Mucosa of rectum (tissue), 2 donors: ENCODE data around the gene FGF18.

ENCODE experiments used
- H3K27ac ChIP-seq, 2 donors: one replicate each; pipeline ENCODE4 v1.7.0; 2013; ENCODE audit warnings: inconsistent platforms in 2 of 2, low read depth in 2 of 2, low read length in 2 of 2
- H3K27me3 ChIP-seq, 2 donors: one replicate each; pipeline ENCODE4 v1.7.0; 2013; ENCODE audit warnings: low read length in 2 of 2; ENCODE audit not compliant: control insufficient read depth in 2 of 2, insufficient read depth in 2 of 2
- H3K36me3 ChIP-seq, 2 donors: one replicate each; pipeline ENCODE4 v1.7.0; 2013; ENCODE audit warnings: low read length in 2 of 2; ENCODE audit not compliant: control insufficient read depth in 2 of 2, insufficient read depth in 2 of 2
- H3K4me1 ChIP-seq, 2 donors: one replicate each; pipeline ENCODE4 v1.7.0; 2013; ENCODE audit warnings: low read length in 2 of 2, mild to moderate bottlenecking in 1 of 2; ENCODE audit not compliant: control insufficient read depth in 2 of 2, insufficient read depth in 2 of 2
- H3K4me3 ChIP-seq, 2 donors: one replicate each; pipeline ENCODE4 v1.7.0; 2013; ENCODE audit warnings: low read length in 2 of 2
- H3K9ac ChIP-seq, 2 donors: one replicate each; pipeline ENCODE4 v1.7.0; 2013; ENCODE audit warnings: low read length in 2 of 2, low read depth in 1 of 2, mild to moderate bottlenecking in 1 of 2
- H3K9me3 ChIP-seq, 2 donors: one replicate each; pipeline ENCODE4 v1.7.0; 2013; ENCODE audit warnings: low read length in 2 of 2; ENCODE audit not compliant: control insufficient read depth in 2 of 2
- donor health status: healthy.
- donor health status: Normal muscosa, but diverticular disease.

The FGF18 gene

DNA sequence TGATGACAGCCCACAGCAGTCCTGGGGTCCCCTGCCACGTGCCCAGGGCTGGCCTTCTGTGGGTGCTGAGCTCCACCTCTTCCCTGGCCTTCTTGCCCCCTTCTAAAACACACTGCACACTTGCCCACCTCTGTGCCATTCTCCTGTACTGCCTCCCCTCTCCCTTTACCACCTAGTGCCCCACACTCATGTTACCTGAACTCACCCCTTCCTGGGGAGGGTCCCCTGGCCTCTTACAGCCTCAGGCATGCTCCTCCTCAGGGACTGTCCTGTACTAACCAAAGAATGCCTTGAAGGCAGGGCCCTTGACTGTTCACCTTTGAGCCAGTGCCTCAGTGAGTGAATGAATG lies 60.3 kb downstream of the FGF18 start:
- no peaks in the 10 kb centered on the region for H3K4me1 ChIP-seq
- H3K9ac ChIP-seq = no peak overlapping the region
- no peak overlapping the region for H3K27ac ChIP-seq
- no peaks in the 10 kb centered on the region for H3K27me3 ChIP-seq
- no peaks in the 10 kb centered on the region for H3K9me3 ChIP-seq
- H3K36me3 ChIP-seq = no peaks in the 10 kb centered on the region
- H3K4me3 ChIP-seq = no peak overlapping the region

DNA sequence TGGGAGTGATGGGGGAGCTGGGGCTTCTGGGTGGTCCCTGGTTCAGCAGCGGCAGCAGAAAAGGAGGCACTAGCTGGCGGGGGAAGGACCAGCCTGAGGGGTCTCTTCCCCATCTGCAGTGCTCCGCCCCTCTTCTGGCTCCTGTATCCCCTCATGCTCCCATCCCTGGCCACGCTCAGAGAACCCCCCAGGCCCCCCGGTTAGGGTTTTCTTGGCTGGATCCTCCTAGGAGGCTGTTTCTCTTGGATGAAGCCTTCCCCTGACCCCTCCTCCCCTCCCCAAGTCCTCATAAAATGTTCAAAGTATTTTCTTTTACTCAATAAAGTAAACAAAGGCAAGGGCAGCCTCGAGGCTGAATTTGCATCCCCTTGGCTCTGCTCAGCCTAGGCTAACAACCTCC lies 60.8 kb downstream of the FGF18 start:
- H3K27ac ChIP-seq = no peak overlapping the region
- H3K9ac ChIP-seq = no peak overlapping the region
- no peaks in the 10 kb centered on the region for H3K36me3 ChIP-seq
- H3K4me1 ChIP-seq = no peaks in the 10 kb centered on the region
- H3K27me3 ChIP-seq = no peaks in the 10 kb centered on the region
- no peak overlapping the region for H3K4me3 ChIP-seq
- no peaks in the 10 kb centered on the region for H3K9me3 ChIP-seq

GRCh38 chr5:171481571-171482433 lies 62.4 kb downstream of the FGF18 start:
- Histone ChIP-seq H3K9me3 (no peaks in the 10 kb centered on the region), H3K27me3 (no peaks in the 10 kb centered on the region), H3K4me3 (no peak overlapping the region), H3K27ac (no peak overlapping the region), H3K36me3 (no peaks in the 10 kb centered on the region), H3K9ac (no peak overlapping the region), H3K4me1 (no peaks in the 10 kb centered on the region)

DNA sequence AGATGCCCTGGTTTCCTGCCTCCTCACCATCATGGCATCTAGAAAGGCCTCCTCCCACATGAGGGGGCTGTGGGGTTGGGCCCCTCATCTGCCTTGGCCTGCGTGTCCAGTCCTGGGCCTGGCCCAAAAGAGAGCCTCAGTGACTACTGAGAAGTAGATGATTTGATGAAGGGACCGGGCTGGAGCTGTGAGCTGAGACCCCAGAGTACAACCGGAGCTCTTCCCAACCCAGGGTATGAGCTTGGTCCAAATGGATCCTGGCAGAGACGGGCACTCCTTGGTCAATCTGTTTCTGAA lies 62.9 kb downstream of the FGF18 start:
- no peaks in the 10 kb centered on the region for H3K9me3 ChIP-seq
- no peak overlapping the region for H3K9ac ChIP-seq
- H3K4me1 ChIP-seq = no peaks in the 10 kb centered on the region
- H3K27ac ChIP-seq = no peak overlapping the region
- no peaks in the 10 kb centered on the region for H3K27me3 ChIP-seq
- no peaks in the 10 kb centered on the region for H3K36me3 ChIP-seq
- no peak overlapping the region for H3K4me3 ChIP-seq

DNA sequence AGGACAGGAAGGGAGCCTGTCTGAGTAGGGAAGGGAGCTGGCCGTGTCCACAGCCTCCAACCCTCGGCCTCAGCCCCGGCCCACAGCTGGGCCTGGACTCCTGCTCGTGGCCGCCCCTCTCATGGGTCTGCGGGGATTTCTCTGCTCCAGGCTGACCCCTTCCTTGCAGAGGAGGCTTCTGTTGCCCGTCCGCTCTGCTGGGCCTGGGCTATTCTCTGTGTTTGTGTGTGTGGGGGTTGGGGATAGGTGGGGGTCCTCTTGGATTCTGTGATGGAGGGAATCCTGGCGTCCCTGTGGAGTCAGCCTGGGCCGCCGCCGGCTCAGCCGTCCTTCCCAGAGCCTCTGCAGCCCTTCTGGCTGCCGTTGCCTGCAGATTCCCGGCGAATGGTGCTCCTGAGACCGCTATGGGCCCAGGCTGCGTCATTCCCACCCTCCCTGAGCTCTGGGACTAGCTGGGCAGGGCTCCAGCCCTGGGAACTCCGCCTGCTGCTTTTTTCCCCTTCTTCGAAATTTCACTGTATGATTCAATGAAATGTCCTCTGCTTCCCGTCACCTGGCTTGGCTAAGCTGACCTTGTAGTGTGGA lies 64.2 kb downstream of the FGF18 start:
- Histone ChIP-seq H3K36me3 (no peaks in the 10 kb centered on the region), H3K27ac (no peak overlapping the region), H3K4me3 (no peak overlapping the region), H3K9me3 (no peaks in the 10 kb centered on the region), H3K4me1 (no peaks in the 10 kb centered on the region), H3K9ac (no peak overlapping the region), H3K27me3 (no peaks in the 10 kb centered on the region)

DNA sequence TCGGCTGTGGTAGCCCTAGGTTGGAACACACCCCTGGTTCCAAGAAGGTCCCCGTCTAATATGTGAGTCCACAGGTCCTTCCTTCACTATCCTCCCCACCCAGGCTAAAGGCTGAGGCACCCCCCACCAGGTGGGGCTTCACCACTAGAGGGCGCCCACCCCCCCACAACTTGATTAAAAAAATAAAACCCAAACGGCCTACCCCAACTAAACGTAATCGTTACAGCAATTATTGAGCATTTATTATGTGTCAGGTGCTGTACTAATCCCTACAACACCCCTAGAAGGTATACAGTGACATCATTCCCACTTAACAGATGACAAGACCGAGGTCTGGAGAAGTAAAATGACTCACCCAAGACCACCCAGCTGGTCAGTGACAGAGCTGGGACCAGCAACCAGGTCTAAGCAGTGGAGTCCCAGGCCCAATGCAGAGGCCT lies 65.0 kb downstream of the FGF18 start:
- H3K9me3 ChIP-seq = no peaks in the 10 kb centered on the region
- H3K4me3 ChIP-seq = no peak overlapping the region
- H3K27me3 ChIP-seq = no peaks in the 10 kb centered on the region
- H3K36me3 ChIP-seq = no peaks in the 10 kb centered on the region
- H3K27ac ChIP-seq = no peak overlapping the region
- no peaks in the 10 kb centered on the region for H3K4me1 ChIP-seq
- no peak overlapping the region for H3K9ac ChIP-seq

GRCh38 chr5:171485668-171486067 lies 66.2 kb downstream of the FGF18 start:
- Histone ChIP-seq H3K27ac (no peak overlapping the region), H3K4me1 (no peaks in the 10 kb centered on the region), H3K36me3 (no peaks in the 10 kb centered on the region), H3K9me3 (no peaks in the 10 kb centered on the region), H3K4me3 (no peak overlapping the region), H3K27me3 (no peaks in the 10 kb centered on the region), H3K9ac (no peak overlapping the region)

GRCh38 chr5:171486613-171487012 lies 67.2 kb downstream of the FGF18 start:
- Histone ChIP-seq H3K27me3 (no peaks in the 10 kb centered on the region), H3K9me3 (no peaks in the 10 kb centered on the region), H3K9ac (no peak overlapping the region), H3K27ac (no peak overlapping the region), H3K4me3 (no peak overlapping the region), H3K36me3 (no peaks in the 10 kb centered on the region), H3K4me1 (no peaks in the 10 kb centered on the region)

DNA sequence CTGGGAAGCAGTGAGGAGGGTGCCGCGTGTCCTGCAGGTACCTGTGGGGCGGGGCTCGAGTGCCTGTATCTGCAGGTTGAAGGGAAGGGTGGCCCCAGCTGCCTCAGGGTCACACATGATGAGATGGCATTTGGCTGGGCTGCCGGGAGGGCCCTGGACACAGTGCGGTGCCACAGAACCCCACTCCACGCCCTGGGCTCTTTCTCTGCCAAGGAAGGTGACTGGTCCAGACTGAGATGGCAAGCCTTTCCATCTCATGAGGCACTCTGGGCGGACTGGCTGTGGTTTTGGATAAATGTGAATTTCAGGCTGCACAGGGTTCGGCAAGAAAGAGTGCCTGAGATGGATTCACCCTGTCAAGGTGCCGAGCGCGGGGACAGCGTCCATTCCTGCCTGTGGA lies 69.4 kb downstream of the FGF18 start:
- no peak overlapping the region for H3K9ac ChIP-seq
- no peaks in the 10 kb centered on the region for H3K36me3 ChIP-seq

DNA sequence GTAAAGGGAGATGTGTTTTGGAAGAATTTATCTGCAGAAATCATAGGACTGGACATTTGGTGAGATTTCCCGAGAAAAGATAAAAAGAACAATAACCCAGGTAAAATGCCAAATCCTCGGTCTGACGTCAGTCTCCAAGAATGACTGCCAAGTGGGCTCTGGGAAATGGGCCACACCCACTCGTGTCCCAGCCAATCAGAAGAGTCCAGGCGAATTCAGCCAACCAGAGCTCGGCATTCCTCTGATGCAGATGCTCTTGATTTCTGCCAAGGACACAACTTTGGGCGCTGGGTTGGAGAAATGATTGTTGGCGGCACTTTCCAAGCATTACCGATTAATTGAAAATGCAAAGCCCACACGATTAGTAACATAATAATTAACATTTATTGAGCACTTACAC lies 73.3 kb downstream of the FGF18 start:
- Histone ChIP-seq H3K4me3 (no peak overlapping the region), H3K27ac (no peak overlapping the region), H3K36me3 (no peaks in the 10 kb centered on the region), H3K27me3 (no peaks in the 10 kb centered on the region), H3K9ac (no peak overlapping the region), H3K4me1 (peaks cover 0 to 4% of the 10 kb centered on the region in 2 donors), H3K9me3 (no peaks in the 10 kb centered on the region)

More for the DNA sequence above, 69.4 kb downstream of the FGF18 start:
- Histone ChIP-seq H3K27ac (no peak overlapping the region), H3K9me3 (no peaks in the 10 kb centered on the region), H3K4me3 (no peak overlapping the region), H3K4me1 (no peaks in the 10 kb centered on the region), H3K27me3 (no peaks in the 10 kb centered on the region)
